Activated naive CD4-positive, alpha-beta T cell treated with anti-CD3 and anti-CD28 coated beads, Interleukin-2, amount 10 ng/mL, durations not matched to agents 7 days and 5 days (primary cell): ENCODE measurements around the gene TOX4.

Experiments
- CTCF ChIA-PET: fragments of 350-600 bp; sonication (Branson Sonifier 250); formaldehyde crosslinking; loops from one replicate; lab custom pipeline; 2021; ENCODE audit warnings: antibody characterized with exemption; lab: Charles Lee
- DNase-seq: peaks from one replicate; pipeline ENCODE4 v3.0.0-alpha.2; 2020
- H3K27ac Mint-ChIP-seq: one replicate; pipeline ENCODE4 v1.8.0; 2021; ENCODE audit warnings: mild to moderate bottlenecking, moderate library complexity, mixed read lengths
- H3K27me3 Mint-ChIP-seq: one replicate; pipeline ENCODE4 v1.8.0; 2021; ENCODE audit warnings: mild to moderate bottlenecking, mixed read lengths
- H3K36me3 Mint-ChIP-seq: one replicate; pipeline ENCODE4 v1.8.0; 2021; ENCODE audit warnings: mixed read lengths
- H3K4me1 Mint-ChIP-seq: one replicate; pipeline ENCODE4 v1.8.0; 2021; ENCODE audit warnings: mixed read lengths
- H3K4me3 Mint-ChIP-seq: one replicate; pipeline ENCODE4 v1.8.0; 2021; ENCODE audit warnings: mild to moderate bottlenecking, moderate library complexity, mixed read lengths
- H3K9me3 Mint-ChIP-seq: one replicate; pipeline ENCODE4 v1.8.0; 2021; ENCODE audit warnings: mixed read lengths

The TOX4 gene

DNA sequence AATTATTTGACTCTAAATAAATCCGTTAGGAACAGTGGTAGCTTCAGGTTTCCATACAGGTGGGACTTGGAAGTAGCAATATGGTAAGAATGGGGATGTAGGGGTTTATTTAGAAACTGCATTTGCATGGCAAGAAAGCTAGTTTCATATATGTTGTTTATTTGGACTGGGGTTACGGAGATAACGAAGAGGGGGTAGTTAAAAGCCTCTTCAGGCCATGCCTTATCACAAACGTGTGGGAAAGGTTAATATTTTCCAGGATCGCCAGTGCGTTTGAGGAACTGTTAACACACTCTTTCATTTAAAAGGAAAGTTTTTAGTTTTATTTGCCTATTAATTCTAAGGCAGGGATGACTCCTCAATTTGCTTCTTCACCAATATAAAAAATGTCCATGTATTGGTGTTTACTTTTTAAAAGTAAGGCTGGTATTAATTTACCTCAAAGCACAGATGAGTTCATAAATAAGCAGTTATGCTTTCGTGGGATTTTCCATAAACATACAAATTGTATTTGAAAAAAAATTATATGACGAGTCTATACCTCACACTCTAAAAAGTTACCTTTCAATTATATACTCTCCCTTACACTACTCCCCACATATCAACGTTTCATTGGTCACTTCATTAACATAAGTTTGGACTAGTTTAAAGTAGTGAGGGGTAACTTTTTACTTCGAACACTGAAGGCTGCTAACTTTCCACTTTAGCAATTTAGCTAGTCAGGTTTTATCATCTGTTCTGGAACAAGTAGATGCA is 1.1 kb upstream of the TOX4 start:
- H3K4me1 Mint-ChIP-seq, result peaks cover 40% of the 10 kb centered on the region
- CTCF ChIA-PET, result interaction anchor here (1.4 to 3.6 kb wide), 3 partner anchors 9 to 39 kb away, joined by 5 to 17 read pairs (median 5); partner anchors contain the start of gene CHD8
- peaks cover 23% of the 10 kb centered on the region for H3K36me3 Mint-ChIP-seq
- H3K27ac Mint-ChIP-seq, result peak overlapping the region; percentile 98
- H3K9me3 Mint-ChIP-seq, result no peaks in the 10 kb centered on the region
- H3K4me3 Mint-ChIP-seq, result peak overlapping the region; percentile 99
- no peak for DNase-seq
- H3K27me3 Mint-ChIP-seq, result no peaks in the 10 kb centered on the region

GRCh38 chr14:21476523-21476924 is 471 bp upstream of the TOX4 start:
- DNase-seq, result peak; percentile 87
- CTCF ChIA-PET, result interaction anchor here (1.4 to 3.6 kb wide), 3 partner anchors 10 to 39 kb away, joined by 5 to 17 read pairs (median 5); partner anchors contain the start of gene CHD8
- H3K36me3 Mint-ChIP-seq, result peaks cover 25% of the 10 kb centered on the region
- peaks cover 40% of the 10 kb centered on the region for H3K4me1 Mint-ChIP-seq
- no peaks in the 10 kb centered on the region for H3K9me3 Mint-ChIP-seq
- no peaks in the 10 kb centered on the region for H3K27me3 Mint-ChIP-seq
- H3K4me3 Mint-ChIP-seq, result peak overlapping the region; percentile 99
- H3K27ac Mint-ChIP-seq, result peak overlapping the region; percentile 98

DNA sequence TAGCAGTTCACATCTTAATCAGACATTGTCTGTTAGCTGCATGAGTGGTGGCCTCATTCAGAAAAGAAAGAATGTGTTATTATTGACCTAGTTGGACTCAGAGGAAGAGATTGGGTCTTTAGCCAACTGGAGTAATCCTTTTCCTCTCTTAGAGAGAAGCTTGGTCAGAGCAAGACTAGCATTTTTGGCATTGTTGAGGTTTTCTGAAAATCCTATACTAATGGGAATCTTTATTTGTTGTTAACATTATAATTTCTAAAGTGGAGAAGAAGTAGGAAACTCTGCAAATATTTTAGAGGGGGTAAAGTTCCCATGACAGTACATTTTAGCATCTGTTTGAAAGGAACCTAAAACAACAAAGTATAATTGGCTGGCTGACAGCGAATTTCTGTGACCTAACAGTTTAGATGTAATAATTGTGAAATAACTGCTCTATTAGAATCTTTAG is 9.7 kb downstream of the TOX4 start:
- H3K4me1 Mint-ChIP-seq, result no peaks in the 10 kb centered on the region
- H3K4me3 Mint-ChIP-seq, result no peak overlapping the region
- CTCF ChIA-PET, result no interaction called here
- no peak for DNase-seq
- no peaks in the 10 kb centered on the region for H3K27me3 Mint-ChIP-seq
- H3K27ac Mint-ChIP-seq, result no peak overlapping the region
- H3K9me3 Mint-ChIP-seq, result no peaks in the 10 kb centered on the region
- peaks cover 18% of the 10 kb centered on the region for H3K36me3 Mint-ChIP-seq

- no peak overlapping the region for H3K27ac Mint-ChIP-seq
- no peaks in the 10 kb centered on the region for H3K9me3 Mint-ChIP-seq
- no peak overlapping the region for H3K4me3 Mint-ChIP-seq
- CTCF ChIA-PET, result interaction anchor here (0.7 to 0.8 kb wide), 3 partner anchors 30 to 71 kb away, joined by 3 read pairs; no protein-coding TSS in a partner anchor
- H3K27me3 Mint-ChIP-seq, result no peaks in the 10 kb centered on the region
- peaks cover 16% of the 10 kb centered on the region for H3K4me1 Mint-ChIP-seq
- H3K36me3 Mint-ChIP-seq, result peaks cover 54% of the 10 kb centered on the region
- DNase-seq, result no peak
These were observed 18.1 kb downstream of the TOX4 start for GRCh38 chr14:21494902-21495762.

- H3K4me3 Mint-ChIP-seq, result no peak overlapping the region
- H3K36me3 Mint-ChIP-seq, result peaks cover 65% of the 10 kb centered on the region
- H3K27ac Mint-ChIP-seq, result no peak overlapping the region
- peaks cover 17% of the 10 kb centered on the region for H3K4me1 Mint-ChIP-seq
- CTCF ChIA-PET, result interaction anchor here (1.5 kb wide), 1 partner anchor 8 kb away, joined by 4 read pairs; no protein-coding TSS in a partner anchor
- no peak for DNase-seq
- no peaks in the 10 kb centered on the region for H3K9me3 Mint-ChIP-seq
- H3K27me3 Mint-ChIP-seq, result no peaks in the 10 kb centered on the region
These were observed 19.5 kb downstream of the TOX4 start for GRCh38 chr14:21496453-21496852.

DNA sequence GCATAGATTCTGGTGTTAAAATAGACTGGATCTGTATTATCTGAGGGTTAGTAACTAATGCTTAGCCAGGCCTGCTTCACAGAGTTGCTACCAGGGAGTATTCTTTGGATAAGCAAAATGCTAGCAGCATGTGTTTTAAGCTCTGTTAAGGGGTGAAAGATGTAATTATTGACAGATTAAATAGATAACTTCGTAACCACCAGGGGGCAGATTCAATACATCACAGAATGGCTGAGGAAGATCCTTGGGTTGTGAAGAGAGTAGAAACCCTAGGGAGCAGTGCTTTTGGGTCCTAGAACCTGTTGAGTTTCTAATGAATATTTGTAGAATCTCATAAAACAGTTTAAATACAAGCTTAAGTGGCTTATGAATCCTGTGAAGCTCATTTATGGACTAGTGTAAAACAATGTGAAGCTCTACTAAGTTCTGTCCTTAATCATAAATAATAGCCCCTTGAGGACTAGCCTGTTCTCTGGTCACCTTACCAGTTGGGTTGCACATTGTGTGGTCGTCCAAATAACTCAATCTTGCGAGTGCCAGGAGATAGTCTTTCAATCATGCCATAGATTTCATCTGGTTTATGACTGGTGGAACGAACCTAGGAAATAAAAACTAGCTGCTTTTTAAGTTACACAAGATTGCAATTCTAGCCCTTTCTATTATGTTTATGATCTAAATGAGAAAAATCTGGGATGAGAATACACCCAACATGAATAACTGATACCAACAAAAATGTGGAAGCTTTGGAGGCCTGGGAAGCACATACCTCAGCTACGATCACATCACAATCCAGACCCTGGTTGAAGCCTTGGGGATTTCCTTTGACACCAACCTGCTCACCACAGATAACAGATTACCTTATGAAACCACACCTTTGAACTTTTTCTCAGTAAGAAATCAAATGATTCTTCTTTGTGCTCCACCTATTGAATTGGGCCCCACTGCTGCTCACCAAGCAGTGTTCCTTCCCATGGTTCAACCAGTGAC is 21.8 kb downstream of the TOX4 start:
- peak overlapping the region; percentile 12 for H3K27ac Mint-ChIP-seq
- peak; percentile 33 for DNase-seq
- H3K4me1 Mint-ChIP-seq, result peaks cover 24% of the 10 kb centered on the region
- H3K27me3 Mint-ChIP-seq, result no peaks in the 10 kb centered on the region
- no peaks in the 10 kb centered on the region for H3K9me3 Mint-ChIP-seq
- CTCF ChIA-PET, result interaction anchor here (0.7 to 3.1 kb wide), 23 partner anchors 8 to 1071 kb away, joined by 3 to 66 read pairs (median 5); partner anchors contain the start of genes CHD8, METTL3, SALL2 and TOX4
- no peak overlapping the region for H3K4me3 Mint-ChIP-seq
- peaks cover 68% of the 10 kb centered on the region for H3K36me3 Mint-ChIP-seq

DNA sequence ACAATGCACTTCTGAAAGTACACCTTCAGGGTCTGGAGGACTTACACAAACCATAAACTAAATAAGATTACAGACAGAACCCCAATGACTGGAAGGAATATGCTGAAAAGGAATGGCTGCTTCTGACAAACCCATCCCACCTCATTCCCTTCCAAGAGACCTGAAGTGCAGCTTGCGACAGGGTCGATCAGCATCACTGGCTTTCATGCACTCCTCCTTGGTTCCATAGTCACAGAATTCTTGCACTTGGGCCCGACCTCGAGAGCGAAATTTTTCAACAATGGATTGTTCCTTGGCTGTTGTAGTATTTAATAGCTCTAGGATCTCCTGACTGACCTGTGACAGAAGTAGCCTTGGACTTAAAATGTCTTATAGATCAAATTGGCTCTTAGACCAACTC is 24.6 kb downstream of the TOX4 start:
- no peak for DNase-seq

GRCh38 chr14:21503376-21503775 is 26.4 kb downstream of the TOX4 start:
- Mint-ChIP-seq H3K27ac (no peak overlapping the region), H3K4me3 (no peak overlapping the region), H3K4me1 (peaks cover 47% of the 10 kb centered on the region), H3K36me3 (peaks cover 63% of the 10 kb centered on the region), H3K27me3 (no peaks in the 10 kb centered on the region), H3K9me3 (no peaks in the 10 kb centered on the region)
- no peak for DNase-seq
- CTCF ChIA-PET, result no interaction called here

More for the DNA sequence above, 24.6 kb downstream of the TOX4 start:
- H3K27me3 Mint-ChIP-seq, result no peaks in the 10 kb centered on the region
- H3K36me3 Mint-ChIP-seq, result peaks cover 59% of the 10 kb centered on the region
- peaks cover 38% of the 10 kb centered on the region for H3K4me1 Mint-ChIP-seq
- H3K4me3 Mint-ChIP-seq, result no peak overlapping the region
- CTCF ChIA-PET, result interaction anchor here (0.7 to 1.4 kb wide), 2 partner anchors 9 to 15 kb away, joined by 3 read pairs; partner anchors contain the start of gene METTL3
- no peaks in the 10 kb centered on the region for H3K9me3 Mint-ChIP-seq
- no peak overlapping the region for H3K27ac Mint-ChIP-seq

GRCh38 chr14:21505012-21505553 is 28.1 kb downstream of the TOX4 start:
- peaks cover 48% of the 10 kb centered on the region for H3K4me1 Mint-ChIP-seq
- peak; percentile 54 for DNase-seq
- peaks cover 58% of the 10 kb centered on the region for H3K36me3 Mint-ChIP-seq
- CTCF ChIA-PET, result interaction anchor here (0.9 kb wide), 1 partner anchor 15 kb away, joined by 4 read pairs; no protein-coding TSS in a partner anchor
- no peaks in the 10 kb centered on the region for H3K9me3 Mint-ChIP-seq
- no peak overlapping the region for H3K4me3 Mint-ChIP-seq
- H3K27ac Mint-ChIP-seq, result peak overlapping the region; percentile 75
- no peaks in the 10 kb centered on the region for H3K27me3 Mint-ChIP-seq

GRCh38 chr14:21506557-21506956 is 29.6 kb downstream of the TOX4 start:
- Mint-ChIP-seq H3K27me3 (no peaks in the 10 kb centered on the region), H3K4me3 (no peak overlapping the region), H3K36me3 (peaks cover 48% of the 10 kb centered on the region), H3K4me1 (peaks cover 55% of the 10 kb centered on the region), H3K27ac (no peak overlapping the region), H3K9me3 (no peaks in the 10 kb centered on the region)
- DNase-seq, result no peak
- CTCF ChIA-PET, result interaction anchor here (2.9 kb wide), 1 partner anchor 8 kb away, joined by 17 read pairs; no protein-coding TSS in a partner anchor

DNA sequence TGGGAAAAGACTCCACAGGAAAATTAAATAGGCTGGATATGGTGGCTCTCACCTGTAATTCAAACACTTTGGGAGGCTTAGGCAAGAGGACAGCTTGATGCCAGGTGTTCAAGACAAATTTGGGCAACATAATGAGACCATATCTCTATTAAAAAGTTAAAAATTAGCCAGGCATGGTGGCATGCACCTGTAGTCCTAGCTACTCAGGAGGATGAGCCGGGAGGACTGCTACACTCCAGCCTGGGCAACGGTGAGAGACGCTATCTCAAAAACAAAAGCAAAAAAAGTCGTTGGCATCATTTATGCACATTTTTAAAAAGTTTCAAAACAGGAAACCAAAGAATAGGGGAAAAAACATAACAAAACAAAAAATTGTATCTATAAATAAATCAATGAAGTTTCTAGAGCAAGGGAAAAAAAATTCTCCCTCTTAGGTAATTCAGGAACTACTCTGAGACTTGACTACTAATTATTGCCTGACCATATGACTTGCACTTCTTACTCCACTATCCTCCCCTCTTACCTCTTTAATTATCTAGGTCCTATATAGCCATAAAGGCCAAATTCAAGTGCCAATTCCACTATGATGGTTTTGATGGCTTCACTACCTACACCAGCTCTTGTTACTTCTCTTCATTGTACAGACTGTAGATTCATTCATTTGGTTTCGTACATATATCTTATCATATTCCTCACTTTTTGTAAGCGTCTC is 32.6 kb downstream of the TOX4 start:
- H3K27ac Mint-ChIP-seq, result peak overlapping the region; percentile 97
- no peaks in the 10 kb centered on the region for H3K9me3 Mint-ChIP-seq
- peaks cover 30% of the 10 kb centered on the region for H3K36me3 Mint-ChIP-seq
- peak overlapping the region; percentile 97 for H3K4me3 Mint-ChIP-seq
- H3K27me3 Mint-ChIP-seq, result peaks cover 9% of the 10 kb centered on the region
- no peak for DNase-seq
- CTCF ChIA-PET, result interaction anchor here (2.9 kb wide), 1 partner anchor 11 kb away, joined by 15 read pairs; no protein-coding TSS in a partner anchor
- H3K4me1 Mint-ChIP-seq, result peaks cover 53% of the 10 kb centered on the region
